ENCODE results near the gene BAIAP2L2. TPM values are rescaled to one million over a fixed set of nuclear protein-coding genes. Genes with fewer than 3 reads are reported as not detected.

The BAIAP2L2 gene
- total and polyA plus RNA-seq, 10 of the 15 experiments (the other 5 are each of a cell fraction or from before 2014, with no cell fraction given), result 0.08 to 0.38 (median 0.14) TPM; not detected in 6

GRCh38 chr22:38122616-38123015 is 12.1 kb upstream of the BAIAP2L2 start:
- no peak overlapping the region for H3K9ac ChIP-seq (ENCODE audit: control insufficient read depth, insufficient read depth, low read length)
- H4K20me1 ChIP-seq (ENCODE audit: control insufficient read depth, insufficient read depth), result no peaks in the 10 kb centered on the region
- TF ChIP-seq RELA (IDR thresholded peaks at IDR 0.05; ENCODE audit: borderline replicate concordance, partially characterized antibody), result no peak
- TF ChIP-seq, protein P1, sequence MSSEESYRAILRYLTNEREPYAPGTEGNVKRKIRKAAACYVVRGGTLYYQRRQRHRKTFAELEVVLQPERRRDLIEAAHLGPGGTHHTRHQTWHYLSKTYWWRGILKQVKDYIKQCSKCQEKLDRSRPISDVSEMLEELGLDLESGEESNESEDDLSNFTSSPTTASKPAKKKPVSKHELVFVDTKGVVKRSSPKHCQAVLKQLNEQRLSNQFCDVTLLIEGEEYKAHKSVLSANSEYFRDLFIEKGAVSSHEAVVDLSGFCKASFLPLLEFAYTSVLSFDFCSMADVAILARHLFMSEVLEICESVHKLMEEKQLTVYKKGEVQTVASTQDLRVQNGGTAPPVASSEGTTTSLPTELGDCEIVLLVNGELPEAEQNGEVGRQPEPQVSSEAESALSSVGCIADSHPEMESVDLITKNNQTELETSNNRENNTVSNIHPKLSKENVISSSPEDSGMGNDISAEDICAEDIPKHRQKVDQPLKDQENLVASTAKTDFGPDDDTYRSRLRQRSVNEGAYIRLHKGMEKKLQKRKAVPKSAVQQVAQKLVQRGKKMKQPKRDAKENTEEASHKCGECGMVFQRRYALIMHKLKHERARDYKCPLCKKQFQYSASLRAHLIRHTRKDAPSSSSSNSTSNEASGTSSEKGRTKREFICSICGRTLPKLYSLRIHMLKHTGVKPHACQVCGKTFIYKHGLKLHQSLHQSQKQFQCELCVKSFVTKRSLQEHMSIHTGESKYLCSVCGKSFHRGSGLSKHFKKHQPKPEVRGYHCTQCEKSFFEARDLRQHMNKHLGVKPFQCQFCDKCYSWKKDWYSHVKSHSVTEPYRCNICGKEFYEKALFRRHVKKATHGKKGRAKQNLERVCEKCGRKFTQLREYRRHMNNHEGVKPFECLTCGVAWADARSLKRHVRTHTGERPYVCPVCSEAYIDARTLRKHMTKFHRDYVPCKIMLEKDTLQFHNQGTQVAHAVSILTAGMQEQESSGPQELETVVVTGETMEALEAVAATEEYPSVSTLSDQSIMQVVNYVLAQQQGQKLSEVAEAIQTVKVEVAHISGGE (CRISPR knock-in tag; IDR thresholded peaks at IDR 0.05), result no peak
- TF ChIP-seq BMI1 (IDR thresholded peaks at IDR 0.05; ENCODE audit: borderline replicate concordance), result no peak
- no peak for TF ChIP-seq NR2C1 (IDR thresholded peaks at IDR 0.05)
- no peak for TF ChIP-seq TAF1 (IDR thresholded peaks at IDR 0.05; ENCODE audit: borderline replicate concordance, low read depth, low read length)
- TF ChIP-seq CREB1 (IDR thresholded peaks at IDR 0.05; ENCODE audit: low read depth), result no peak
- TF ChIP-seq HCFC1 (IDR thresholded peaks at IDR 0.05; ENCODE audit: low read length), result no peak
- no peak for TF ChIP-seq TCF7 (IDR thresholded peaks at IDR 0.05; ENCODE audit: borderline replicate concordance)
- TF ChIP-seq ZNF207 (IDR thresholded peaks at IDR 0.05; ENCODE audit: borderline replicate concordance), result no peak
- no peak for TF ChIP-seq POU2F2 (IDR thresholded peaks at IDR 0.05; ENCODE audit: borderline replicate concordance, low read depth, low read length)
- TF ChIP-seq RB1 (IDR thresholded peaks at IDR 0.05; ENCODE audit: borderline replicate concordance), result no peak
- TF ChIP-seq NRF1 (conservative IDR thresholded peaks at IDR 0.05; ENCODE audit: low read depth, low read length), result no peak
- no peak for TF ChIP-seq WRNIP1 (IDR thresholded peaks at IDR 0.05; ENCODE audit: borderline replicate concordance, low read depth, low read length)
- no peak for TF ChIP-seq RAD21 (IDR thresholded peaks at IDR 0.05; ENCODE audit: insufficient read depth, low read depth, low read length)
- no peak for TF ChIP-seq ATF3 (IDR thresholded peaks at IDR 0.05; ENCODE audit: borderline replicate concordance, extremely low read depth, low read depth, low read length)
- POLR2A ChIA-PET, result no interaction called here
- ATAC-seq (peak; percentile 33; the same call in 1 of the 3 replicates), DNase-seq (ENCODE audit: low read depth, low spot score) (no peak), FAIRE-seq (no peak)
- H3K36me3 ChIP-seq (ENCODE audit: control insufficient read depth in 2 of 2, insufficient read depth in 2 of 2, low read length in 1 of 2), result no peaks in the 10 kb centered on the region; a peak in 1 of 4 replicates
- SMC1A ChIA-PET (ENCODE audit: uncharacterized antibody, unreplicated experiment), result no interaction called here
- H3K4me2 ChIP-seq (ENCODE audit: control insufficient read depth, insufficient read depth), result no peak overlapping the region
- H2AFZ ChIP-seq (ENCODE audit: control insufficient read depth, low read depth, low read length), result no peak overlapping the region
- no peaks in the 10 kb centered on the region for H3K79me2 ChIP-seq (ENCODE audit: control insufficient read depth, insufficient read depth, low read length)
- H3K9me3 ChIP-seq (replicated peaks; ENCODE audit: control insufficient read depth, insufficient read depth, low read length), result no peaks in the 10 kb centered on the region
- RAD21 ChIA-PET (ENCODE audit: unreplicated experiment), result no interaction called here
- in situ Hi-C loops (cut with MboI) (no loop called here), intact Hi-C loops (cut with micrococcal nuclease; ENCODE audit: unreplicated experiment) (no loop called here)
- BruUV-seq (replicated peaks), result no TSS peak
- H3K4me3 ChIP-seq, result no peak overlapping the region
- H3K27me3 ChIP-seq (replicated peaks in 1 of 2; ENCODE audit: control insufficient read depth in 2 of 2, insufficient read depth in 2 of 2, low read length in 1 of 2), result no peaks in the 10 kb centered on the region
- no peaks in the 10 kb centered on the region for H3K4me1 ChIP-seq (ENCODE audit: control insufficient read depth, insufficient read depth, low read length)
- H3K27ac ChIP-seq (ENCODE audit: control insufficient read depth, insufficient read depth), result no peak overlapping the region
- CTCF ChIA-PET, result interaction anchor here (0.6 kb wide), 1 partner anchor 669 kb away, joined by 3 read pairs; no protein-coding TSS in a partner anchor
- 12% methylated on average over 6 of the region's 6 CpGs for WGBS (ENCODE audit: insufficient coverage, insufficient replicate concordance, low lambda C conversion rate, missing lambda C conversion rate)

Measured in GM12878 (cell line).